ENCODE results near the gene COL4A3. TPM values are rescaled to one million over a fixed set of nuclear protein-coding genes. Genes with fewer than 3 reads are reported as not detected.

The COL4A3 gene
- polyA plus RNA-seq, 1 donor from 2014 or later, result 0.10 TPM

DNA sequence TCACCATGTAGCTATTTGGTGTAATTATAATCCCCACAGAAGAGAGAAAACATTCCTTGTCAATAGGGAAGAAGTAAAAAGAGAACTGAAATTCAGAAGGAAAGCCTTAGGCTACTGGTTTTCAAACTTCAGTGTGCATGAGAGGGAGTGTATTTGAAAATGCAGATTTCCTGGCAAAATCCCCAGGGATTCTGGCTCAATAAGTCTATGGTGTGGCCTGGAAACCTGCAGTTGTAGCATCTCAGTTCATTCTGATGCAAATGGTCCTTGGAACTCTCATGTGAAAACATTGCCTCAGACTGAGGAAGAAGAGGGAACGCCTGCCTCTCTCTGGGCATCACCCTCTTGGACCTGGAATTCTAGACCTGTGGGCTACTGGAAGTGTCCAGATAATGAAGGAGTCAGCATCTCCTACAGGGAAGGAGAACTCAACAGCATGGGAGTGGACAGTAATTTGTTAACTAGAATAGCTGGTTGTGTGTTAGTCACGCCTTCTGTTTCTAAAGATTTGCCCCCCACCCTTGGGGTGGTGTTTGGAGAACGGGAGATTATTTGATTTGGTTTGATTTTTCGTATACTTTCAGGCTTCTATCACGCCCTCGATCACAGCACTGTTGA, 21.3 kb downstream of the COL4A3 start:
- Histone ChIP-seq H3K4me2 (ENCODE audit: low read length) (no peak overlapping the region), H2AFZ (ENCODE audit: low read depth, low read length) (no peak overlapping the region), H3K9me2 (ENCODE audit: insufficient read depth, low read length) (no peaks in the 10 kb centered on the region), H3K9me3 (ENCODE audit: low read length) (no peaks in the 10 kb centered on the region), H4K20me1 (ENCODE audit: insufficient read depth) (no peaks in the 10 kb centered on the region), H3K36me3 (ENCODE audit: insufficient read depth, low read length) (no peaks in the 10 kb centered on the region), H3K9ac (ENCODE audit: low read length) (no peak overlapping the region), H3F3A (ENCODE audit: insufficient read depth, low read length, poor library complexity, severe bottlenecking) (no peaks in the 10 kb centered on the region), H3K79me2 (replicated peaks; ENCODE audit: insufficient read depth, low read length) (no peaks in the 10 kb centered on the region), H3K4me3 (ENCODE audit: low read length) (no peak overlapping the region), H3K27me3 (ENCODE audit: insufficient read depth, low read depth, low read length) (no peaks in the 10 kb centered on the region), H3K27ac (ENCODE audit: low read length) (no peak overlapping the region)
- TF ChIP-seq SMC3 (conservative IDR thresholded peaks at IDR 0.05; ENCODE audit: poor library complexity), result no peak
- TF ChIP-seq REST (IDR thresholded peaks at IDR 0.05; ENCODE audit: borderline replicate concordance), result no peak
- no peak for TF ChIP-seq MXI1 (conservative IDR thresholded peaks at IDR 0.05; ENCODE audit: poor library complexity, severe bottlenecking)
- TF ChIP-seq CTCF (IDR thresholded peaks at IDR 0.05; ENCODE audit: poor library complexity, severe bottlenecking), result no peak
- TF ChIP-seq EZH2 (IDR thresholded peaks at IDR 0.05; ENCODE audit: borderline replicate concordance, insufficient read depth, low read length, poor library complexity, severe bottlenecking), result no peak
- TF ChIP-seq TAF1 (IDR thresholded peaks at IDR 0.05; ENCODE audit: low read depth), result no peak
- no peak for TF ChIP-seq EP300 (conservative IDR thresholded peaks at IDR 0.05; ENCODE audit: poor library complexity, severe bottlenecking)
- no peak for TF ChIP-seq POLR2AphosphoS5 (IDR thresholded peaks at IDR 0.05)
- TF ChIP-seq RAD21 (conservative IDR thresholded peaks at IDR 0.05), result no peak

GRCh38 chr2:227186751-227187150, 22.3 kb downstream of the COL4A3 start:
- H3K27ac ChIP-seq (ENCODE audit: low read length), result no peak overlapping the region
- no peaks in the 10 kb centered on the region for H4K20me1 ChIP-seq (ENCODE audit: insufficient read depth)
- H2AFZ ChIP-seq (ENCODE audit: low read depth, low read length), result no peak overlapping the region
- H3K4me3 ChIP-seq (ENCODE audit: low read length), result no peak overlapping the region
- H3K36me3 ChIP-seq (ENCODE audit: insufficient read depth, low read length), result no peaks in the 10 kb centered on the region
- H3K9me2 ChIP-seq (ENCODE audit: insufficient read depth, low read length), result no peaks in the 10 kb centered on the region
- H3K27me3 ChIP-seq (ENCODE audit: insufficient read depth, low read depth, low read length), result no peaks in the 10 kb centered on the region
- H3K79me2 ChIP-seq (replicated peaks; ENCODE audit: insufficient read depth, low read length), result no peaks in the 10 kb centered on the region
- H3K9me3 ChIP-seq (ENCODE audit: low read length), result no peaks in the 10 kb centered on the region
- TF ChIP-seq RAD21 (conservative IDR thresholded peaks at IDR 0.05) (no peak), POLR2AphosphoS5 (IDR thresholded peaks at IDR 0.05) (no peak), CTCF (IDR thresholded peaks at IDR 0.05; ENCODE audit: poor library complexity, severe bottlenecking) (no peak), REST (IDR thresholded peaks at IDR 0.05; ENCODE audit: borderline replicate concordance) (no peak), EP300 (conservative IDR thresholded peaks at IDR 0.05; ENCODE audit: poor library complexity, severe bottlenecking) (no peak), TAF1 (IDR thresholded peaks at IDR 0.05; ENCODE audit: low read depth) (no peak), MXI1 (conservative IDR thresholded peaks at IDR 0.05; ENCODE audit: poor library complexity, severe bottlenecking) (no peak), SMC3 (conservative IDR thresholded peaks at IDR 0.05; ENCODE audit: poor library complexity) (no peak), EZH2 (IDR thresholded peaks at IDR 0.05; ENCODE audit: borderline replicate concordance, insufficient read depth, low read length, poor library complexity, severe bottlenecking) (no peak)
- no peak overlapping the region for H3K4me2 ChIP-seq (ENCODE audit: low read length)
- no peak overlapping the region for H3K9ac ChIP-seq (ENCODE audit: low read length)
- H3F3A ChIP-seq (ENCODE audit: insufficient read depth, low read length, poor library complexity, severe bottlenecking), result no peaks in the 10 kb centered on the region

Measured in neural cell (in vitro differentiated cells).